ENCODE measurements around the gene SNAPC5. TPM values are rescaled to one million over a fixed set of nuclear protein-coding genes. Genes with fewer than 3 reads are reported as not detected.
"Not testable (repeated sequence)": the region's sequence is repeated elsewhere in the genome, so short reads cannot be mapped to it uniquely, and the experiment has no call there.

Gene SNAPC5, protein sequence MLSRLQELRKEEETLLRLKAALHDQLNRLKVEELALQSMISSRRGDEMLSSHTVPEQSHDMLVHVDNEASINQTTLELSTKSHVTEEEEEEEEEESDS
- 31.9 and 38.6 TPM in 2 replicates for total RNA-seq
- polyA plus RNA-seq (2012): 35.2 TPM

DNA sequence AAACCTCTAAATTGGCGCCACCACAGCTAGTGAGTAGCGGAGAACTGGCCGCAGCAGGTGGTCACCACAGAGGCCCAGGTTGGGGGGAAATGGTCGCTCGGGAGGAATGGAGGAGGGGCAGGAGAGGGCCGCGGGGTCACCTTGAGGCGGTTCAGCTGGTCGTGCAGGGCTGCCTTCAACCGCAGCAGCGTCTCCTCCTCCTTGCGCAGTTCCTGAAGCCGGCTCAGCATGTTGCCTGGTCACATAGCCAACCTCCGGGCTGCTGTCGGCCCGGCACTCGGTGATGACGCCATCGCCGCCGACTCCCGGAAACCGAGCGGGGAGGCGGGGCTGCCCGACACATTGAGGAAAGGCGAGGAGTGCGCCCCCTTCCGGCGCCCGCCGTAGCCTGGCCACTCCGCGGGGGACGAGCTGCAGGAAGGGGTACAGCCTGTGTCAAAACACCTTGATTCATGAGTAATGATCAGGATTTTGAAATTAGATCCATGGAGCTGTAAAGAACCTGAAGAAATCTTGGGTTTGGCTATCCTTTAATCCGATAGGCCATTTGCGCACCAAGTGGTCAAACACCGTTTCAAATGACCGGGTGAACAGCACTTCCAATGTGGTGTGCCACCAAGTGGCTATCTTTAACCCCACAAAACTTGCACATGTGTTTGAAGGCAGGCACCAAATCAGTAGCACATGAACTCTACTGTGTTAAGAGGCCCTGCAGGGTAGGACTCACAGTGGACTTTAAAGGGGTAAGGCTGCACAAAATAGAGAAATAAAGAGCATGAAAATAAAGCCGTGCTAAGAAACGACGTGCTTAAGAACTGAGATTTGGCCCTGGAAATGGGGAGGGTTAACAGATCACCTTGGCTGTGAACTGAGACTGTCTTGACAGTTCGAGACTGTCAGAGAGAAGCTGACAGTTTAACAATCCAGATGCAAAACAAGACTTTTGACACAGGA is at the start of gene SNAPC5:
SNAPC5 (minus strand) TSS at position 261 of the 954 bp plus-strand sequence; CDS start at position 230, 31 bp downstream.
- peak; percentile 94 for DNase-seq (ENCODE audit: low read depth)

DNA sequence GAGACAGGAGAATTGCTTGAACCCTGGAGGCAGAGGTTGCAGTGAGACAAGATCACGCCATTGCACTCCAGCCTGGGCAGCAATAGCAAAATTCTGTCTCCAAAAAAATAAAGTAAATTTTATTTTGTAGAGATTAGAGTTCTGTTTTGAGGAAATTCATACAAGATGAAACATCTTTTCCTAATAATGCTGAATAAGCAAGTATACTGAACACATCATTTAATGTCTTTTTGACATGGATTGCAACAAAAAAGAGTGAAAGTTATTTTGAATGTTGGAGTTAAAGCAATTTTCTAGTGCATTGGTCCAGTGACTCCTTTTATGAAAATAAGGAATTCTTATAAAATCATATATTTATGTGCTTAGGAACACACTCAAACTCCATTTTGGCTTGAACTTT is 47.7 kb upstream of the SNAPC5 start:
- DNase-seq (ENCODE audit: low read depth): no peak

DNA sequence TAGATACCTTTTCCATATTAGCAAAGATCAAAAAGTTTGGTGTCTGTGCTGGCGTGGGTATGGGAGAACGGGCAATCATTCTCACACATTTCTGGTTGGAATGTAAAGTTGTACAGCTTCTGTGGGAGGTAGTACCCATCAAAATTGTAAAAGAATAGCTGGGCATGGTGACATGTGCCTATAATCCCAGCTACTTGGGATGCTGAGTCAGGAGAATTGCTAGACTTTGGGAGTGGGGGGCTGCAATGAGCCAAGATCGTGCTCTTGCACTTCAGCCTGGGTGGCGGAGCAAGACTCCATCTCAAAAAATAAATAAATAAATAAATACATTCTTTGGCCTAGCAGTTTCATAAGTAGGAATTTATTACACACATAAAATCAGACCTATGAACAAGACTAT is 45.3 kb upstream of the SNAPC5 start:
- no peak for DNase-seq (ENCODE audit: low read depth)

DNA sequence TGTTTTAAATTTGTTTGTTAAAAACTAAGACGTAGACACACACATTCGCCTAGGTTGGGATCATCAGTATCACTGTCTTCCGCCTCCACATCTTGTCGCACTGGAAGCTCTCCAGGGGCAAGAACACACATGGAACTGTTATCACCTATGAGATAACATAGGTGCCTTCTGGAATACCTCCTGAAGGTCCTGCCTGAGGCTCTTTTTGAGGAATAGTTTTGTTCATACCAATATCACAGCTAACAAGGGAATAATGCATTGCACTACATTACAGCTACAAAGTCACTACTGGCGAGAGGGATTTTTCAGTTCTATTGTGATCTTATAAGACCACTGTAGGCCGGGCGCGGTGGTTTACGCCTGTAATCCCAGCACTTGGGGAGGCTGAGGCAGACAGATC is 37.5 kb upstream of the SNAPC5 start:
- no peak for DNase-seq (ENCODE audit: low read depth)

DNA sequence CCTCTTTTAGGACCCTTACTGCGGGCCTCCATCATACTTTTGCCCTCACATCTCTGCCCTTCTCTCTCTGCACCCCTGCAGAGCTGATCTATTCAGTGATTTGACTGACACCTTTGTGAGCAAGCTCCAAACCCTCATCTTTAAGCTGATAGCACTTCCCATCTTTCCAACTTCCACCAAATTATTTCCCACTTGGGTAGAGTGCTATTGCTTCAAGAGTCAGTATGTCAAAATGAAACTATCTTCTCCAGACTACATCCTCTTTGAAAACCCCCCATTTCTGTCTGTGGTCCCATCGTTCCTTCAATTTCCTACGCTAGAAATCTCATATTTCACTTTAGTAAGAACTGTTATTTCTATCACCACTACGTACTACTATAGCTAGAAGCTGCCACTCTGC is 27.3 kb upstream of the SNAPC5 start:
- no peak for DNase-seq (ENCODE audit: low read depth)

DNA sequence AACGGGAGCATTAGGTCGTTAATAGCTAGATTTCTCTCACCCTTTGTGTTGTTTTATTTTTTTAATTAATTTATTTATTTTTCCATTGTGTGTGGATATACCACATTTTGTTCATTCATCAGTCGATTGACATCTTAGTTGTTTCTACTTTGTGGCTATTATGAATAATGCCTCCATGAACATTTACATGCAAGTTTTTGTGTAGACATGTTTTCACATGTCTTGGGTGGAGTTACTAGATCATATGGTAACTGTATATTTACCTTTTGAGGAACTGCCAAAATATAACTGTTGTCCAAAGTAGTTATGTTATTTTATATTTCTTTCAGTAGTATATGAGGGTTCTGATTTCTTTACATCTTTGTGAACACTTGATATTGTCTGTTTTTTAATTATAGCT is 26.4 kb upstream of the SNAPC5 start:
- DNase-seq (ENCODE audit: low read depth): no peak

DNA sequence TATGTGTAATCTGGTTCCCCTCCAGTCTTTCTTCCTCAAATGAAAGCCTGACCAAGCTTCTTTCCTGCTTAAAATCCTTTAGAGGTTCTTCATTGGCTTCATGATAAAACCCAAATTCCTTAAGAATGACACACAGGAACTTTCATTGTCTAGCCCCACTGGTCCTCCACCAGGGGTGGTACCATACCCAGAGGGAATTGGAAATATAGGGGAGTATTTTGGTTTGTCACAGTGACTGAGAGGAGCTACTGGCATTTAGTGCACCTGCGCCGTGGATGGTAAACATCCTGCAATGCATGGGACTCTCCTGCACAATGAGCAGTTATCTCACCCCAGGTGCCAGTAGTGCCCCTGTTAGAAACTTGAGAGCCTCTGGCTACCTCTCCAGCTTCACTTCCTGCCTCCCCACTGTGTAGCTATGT is 18.4 kb upstream of the SNAPC5 start:
- DNase-seq (ENCODE audit: low read depth): no peak

DNA sequence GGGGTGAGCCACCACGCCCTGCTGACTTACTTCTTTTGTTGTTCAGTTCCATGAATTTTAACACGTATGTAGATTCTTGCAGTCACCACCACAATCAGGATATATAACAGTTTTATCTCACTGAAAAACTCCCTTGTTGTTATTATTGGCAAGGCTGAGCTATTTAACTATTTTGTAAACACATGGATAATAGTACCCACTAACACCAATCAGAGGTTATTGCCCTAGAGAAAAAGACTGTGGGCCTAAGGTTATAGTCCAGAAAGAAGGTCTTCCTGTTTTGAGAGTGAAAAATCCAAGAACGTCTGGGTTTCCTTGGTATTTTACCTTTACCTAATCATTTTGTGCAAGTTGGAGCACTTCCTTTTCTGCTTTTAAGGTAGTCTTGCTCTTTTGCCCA is 17.0 kb upstream of the SNAPC5 start:
- no peak for DNase-seq (ENCODE audit: low read depth)

DNA sequence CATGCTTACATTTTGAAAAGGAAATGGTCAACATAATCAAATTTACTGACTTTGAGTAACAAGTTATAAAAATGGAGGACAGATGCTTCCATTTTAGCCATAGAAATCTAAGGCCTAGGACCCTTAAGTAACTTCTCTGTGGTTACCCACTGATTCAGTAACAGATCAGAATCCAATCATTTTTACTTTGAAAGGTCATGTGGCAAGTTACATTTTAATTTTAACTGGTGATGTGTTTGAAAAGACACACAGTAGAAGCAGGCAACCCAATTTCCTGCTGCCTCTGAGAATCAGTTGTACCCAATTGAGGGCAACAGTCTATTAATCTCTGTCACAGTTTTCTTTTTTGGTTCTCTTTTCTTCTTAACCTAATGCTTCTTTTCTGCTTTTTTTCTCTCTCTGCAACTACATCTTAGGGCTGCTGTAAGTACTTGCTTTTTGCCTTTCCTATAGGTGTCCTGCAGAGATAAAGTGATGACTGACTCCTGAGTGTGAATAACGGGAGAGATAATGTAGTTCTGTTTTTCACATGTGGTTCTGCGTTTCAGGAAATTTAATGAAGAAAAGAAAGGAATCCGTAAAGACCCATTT is 10.8 kb upstream of the SNAPC5 start:
- DNase-seq (ENCODE audit: low read depth): no peak

DNA sequence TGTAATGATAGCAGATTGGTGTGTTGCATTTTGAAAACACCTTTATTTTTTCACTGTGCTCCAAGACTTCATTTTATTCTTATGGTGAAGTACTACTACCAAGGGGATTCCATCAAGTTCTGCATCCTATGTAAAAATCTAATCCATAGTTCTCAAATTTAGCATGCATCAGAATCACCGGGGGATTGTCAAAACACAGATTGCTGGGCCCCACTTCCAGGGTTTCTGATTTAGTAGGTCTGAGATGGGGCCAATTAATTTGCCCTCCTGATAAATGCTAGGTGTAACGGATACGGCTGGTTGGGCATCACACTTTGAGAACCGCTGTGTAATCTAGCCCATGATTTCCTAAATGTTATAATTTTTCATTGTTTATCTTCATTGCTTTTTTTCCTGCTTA is 8.3 kb upstream of the SNAPC5 start:
- DNase-seq (ENCODE audit: low read depth): no peak

DNA sequence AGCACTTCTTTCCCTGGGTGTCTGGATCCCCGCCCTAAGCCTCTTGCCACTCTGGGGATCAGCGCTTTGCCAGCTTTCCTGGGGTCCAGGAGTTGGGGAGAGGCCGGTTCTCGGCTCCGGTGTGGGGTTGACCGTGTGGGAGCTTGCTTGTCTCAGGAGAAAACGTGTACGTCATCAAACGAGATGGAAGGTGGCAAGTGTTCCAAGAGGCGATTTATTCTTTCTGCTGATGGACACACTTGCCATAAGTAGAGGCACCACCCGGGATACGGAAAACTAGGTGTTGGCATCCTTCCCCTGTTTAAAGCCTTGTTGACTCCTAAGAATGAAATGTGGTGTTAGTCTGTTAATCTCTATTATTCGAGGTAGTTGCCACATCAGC is 7.9 kb upstream of the SNAPC5 start:
- DNase-seq (ENCODE audit: low read depth): no peak

DNA sequence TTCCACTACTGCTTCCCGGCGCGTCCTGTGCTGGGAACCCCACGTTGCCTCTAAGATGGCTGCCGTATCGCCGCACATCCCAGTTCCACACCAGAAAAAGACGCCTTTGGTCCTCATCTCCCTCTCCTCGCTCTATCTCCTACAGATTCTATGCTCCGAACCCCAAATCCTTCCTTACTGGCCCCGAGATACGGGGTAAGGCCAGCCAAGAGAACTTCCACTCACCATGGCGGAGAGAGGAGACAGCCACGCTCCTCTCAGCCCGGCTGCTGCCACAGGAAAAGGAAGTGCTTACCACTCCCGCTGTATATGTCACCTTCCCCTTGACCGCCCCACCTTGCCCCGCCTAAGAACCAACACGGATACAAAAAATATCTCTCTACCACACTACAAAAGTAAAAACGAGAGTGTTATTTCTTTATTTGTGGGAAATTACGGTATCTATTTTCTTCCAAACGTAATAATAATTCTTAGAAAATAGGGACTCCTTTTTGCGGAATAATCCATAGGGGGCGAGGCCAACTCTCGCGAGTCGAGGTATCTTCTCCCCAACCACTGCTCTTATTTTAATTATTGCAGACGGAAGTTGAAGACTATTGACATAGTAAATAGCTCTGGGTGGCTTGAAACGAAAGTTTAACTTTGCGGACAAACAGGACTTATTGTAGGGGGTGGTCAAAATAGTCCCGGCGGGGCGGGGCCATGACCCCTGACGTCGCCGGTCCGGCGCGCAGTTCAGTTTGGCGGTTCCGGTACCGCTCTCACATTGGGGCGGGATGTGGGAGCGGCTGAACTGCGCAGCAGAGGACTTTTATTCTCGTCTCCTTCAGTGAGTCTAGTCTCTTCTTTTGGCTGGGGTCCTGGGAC is 7.2 kb upstream of the SNAPC5 start, which contains the start of the genes RPL4 and ZWILCH:
RPL4 (minus strand) TSS at position 293 of the 867 bp plus-strand sequence; CDS start at position 228, 65 bp downstream.
ZWILCH (plus strand) TSS at position 764 of the 867 bp plus-strand sequence; CDS start at position 777, 13 bp downstream.
- peak; percentile 86 for DNase-seq (ENCODE audit: low read depth)

DNA sequence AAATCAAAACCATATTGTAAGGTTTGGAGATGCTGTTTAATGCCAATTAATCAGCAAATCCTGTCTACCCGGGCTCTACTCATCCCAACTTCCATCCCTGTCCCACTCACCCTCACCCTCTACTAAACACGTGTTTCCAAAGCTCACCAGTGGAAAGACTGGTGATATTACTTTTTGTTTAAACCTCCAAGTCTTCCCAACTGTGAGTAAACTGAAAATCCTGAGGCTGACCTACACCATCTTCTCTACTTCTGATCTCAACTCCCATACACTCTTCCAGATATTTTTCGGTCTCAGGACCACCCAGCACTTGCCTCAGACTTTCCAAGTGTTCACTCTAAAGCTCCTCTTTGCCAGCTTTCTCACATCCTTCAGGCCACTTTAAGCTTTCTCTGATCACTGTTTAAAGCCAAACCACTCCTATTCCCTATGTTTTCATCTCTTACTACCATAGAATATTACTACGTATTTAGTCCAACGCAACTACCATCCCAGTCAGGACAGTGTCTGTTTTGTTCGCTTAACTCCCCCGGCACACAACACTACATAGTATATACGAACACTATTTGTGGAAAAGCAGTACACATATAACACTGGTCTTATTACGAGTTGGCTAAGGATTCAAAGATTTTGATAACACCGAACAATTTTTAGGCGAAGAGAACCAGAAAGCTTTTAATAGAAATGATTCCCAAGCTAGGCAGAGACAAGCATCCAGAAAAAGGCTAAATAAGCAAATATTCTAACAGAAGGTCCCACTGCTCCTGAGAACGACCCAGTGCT is 6.4 kb upstream of the SNAPC5 start:
- DNase-seq (ENCODE audit: low read depth): no peak

DNA sequence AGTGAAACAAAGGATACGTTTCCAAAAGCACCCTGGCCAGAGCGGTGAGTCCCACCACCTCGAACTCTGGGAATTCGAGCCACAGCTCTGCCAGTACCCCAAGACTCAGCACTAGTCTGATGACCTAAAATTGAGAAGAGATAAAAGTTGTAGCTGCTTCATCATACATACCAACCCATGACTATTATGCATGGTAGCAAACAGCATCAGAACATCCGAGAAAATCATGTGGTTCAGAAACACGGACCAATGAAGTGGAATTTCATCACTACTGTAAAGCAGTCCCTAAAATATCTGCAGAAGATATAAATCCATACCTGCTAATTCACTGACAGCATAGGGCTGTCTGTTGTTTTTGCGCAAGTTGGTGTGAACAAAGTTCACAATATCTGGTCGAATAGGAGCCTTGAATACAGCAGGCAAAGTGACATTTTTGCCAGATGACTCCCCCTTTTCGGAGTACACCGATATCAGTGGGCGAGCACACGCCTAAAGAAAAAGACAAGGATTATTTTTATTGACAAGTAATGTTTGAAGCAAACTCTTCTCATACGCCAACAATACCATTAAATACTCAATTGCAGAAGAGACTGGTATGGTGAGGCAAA is 5.6 kb upstream of the SNAPC5 start:
- not testable (repeated sequence) for DNase-seq (ENCODE audit: low read depth)

DNA sequence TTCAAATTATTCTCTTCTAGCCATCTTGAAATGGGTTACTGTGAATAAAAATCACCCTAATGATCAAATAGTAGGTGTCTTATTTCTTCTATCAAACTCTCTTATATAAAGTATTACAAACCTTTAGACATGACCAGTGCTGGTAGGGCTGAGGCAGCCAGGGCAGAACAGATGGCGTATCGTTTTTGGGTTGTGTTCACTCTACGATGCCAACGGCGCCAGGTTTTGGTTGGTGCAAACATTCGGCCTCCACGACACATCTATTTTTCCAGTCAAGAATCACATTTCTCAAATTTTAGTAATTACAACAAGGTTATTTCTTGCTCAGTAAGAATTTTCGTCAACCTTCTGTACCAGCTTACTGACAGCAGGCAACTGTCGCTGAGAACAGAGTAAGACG is 4.9 kb upstream of the SNAPC5 start:
- DNase-seq (ENCODE audit: low read depth): no peak

DNA sequence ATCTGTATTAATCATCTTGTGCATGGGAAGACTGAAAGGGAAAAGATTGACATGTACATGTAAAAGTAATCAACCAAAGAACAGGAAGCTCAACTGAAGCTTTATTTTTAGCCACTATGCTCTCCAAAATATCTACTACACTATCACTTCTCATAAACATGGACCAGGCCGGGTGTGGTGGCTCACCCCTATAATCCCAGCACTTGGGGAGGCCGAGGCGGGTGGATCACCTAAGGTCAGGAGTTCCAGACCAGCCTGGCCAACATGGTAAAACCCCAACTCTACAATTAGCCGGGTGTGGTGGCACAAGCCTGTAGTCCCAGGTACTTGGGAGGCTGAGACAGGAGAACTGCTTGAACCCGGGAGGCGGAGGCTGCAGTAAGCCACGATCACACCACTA is 2.8 kb upstream of the SNAPC5 start:
- not testable (repeated sequence) for DNase-seq (ENCODE audit: low read depth)

DNA sequence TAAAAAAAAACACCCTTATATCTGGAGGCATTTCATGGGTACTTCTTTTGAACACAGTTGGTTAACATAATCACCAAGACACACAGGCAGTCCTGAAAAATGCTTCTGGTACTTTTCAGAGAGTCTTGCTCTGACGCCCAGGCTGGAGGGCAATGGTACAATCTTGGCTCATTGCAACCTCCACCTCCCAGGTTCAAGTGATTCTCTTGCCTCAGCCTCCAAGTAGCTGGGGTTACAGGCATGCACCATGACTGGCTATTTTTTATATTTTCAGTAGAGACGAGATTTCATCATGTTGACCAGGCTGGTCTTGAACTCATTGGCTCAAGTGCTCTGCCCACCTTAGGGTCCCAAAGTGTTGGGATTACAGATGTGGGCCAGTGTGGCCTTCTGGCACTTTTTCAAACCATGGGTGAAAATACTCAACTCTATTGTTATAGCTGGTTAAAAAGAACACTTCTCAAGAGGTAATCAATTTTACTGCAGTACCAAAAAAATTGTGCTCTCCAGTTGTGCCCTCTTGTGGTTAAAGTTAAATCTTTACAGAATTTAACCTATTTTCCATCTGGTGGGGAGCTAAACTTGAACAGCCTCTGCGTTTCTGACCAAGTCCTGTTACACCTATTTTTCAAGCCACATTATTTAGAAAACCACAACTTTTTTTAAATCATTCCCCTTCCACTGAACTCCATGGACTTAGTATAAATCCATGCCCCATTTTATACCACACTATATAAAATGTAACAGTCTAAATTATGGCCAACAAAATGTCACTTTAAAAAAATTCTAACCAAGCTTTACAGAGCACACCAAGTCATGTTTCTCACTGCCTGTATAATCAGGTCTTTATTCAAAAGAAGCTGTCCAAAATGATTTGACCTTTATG is 1.2 kb upstream of the SNAPC5 start:
- no peak for DNase-seq (ENCODE audit: low read depth)

DNA sequence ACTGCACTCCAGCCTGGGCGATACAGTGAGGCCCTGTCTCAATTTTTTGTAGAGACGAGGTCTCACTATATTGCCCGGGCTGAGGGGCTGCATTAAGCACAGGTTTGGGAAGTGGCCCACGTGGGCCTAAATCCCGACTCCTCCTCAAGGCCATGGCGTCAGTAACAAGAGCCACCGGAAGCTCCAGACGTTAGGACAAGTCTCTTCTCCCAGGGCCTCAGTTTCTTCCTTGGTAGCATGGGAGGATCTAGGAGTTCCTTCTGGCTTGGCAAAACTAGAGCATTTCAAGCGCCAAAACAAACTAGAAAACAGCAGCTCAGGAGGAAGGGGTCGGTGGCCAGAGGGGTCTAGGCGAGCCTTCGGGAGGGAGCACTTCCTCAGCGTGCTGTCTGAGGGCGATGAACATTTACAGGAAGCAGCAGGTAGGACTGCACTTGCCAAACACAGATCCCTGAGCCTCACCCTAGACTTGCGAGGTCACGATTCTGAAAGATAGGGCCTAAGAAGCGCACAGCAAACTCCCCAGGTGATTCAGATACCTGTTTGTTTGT is 536 bp downstream of the SNAPC5 start:
- no peak for DNase-seq (ENCODE audit: low read depth)

DNA sequence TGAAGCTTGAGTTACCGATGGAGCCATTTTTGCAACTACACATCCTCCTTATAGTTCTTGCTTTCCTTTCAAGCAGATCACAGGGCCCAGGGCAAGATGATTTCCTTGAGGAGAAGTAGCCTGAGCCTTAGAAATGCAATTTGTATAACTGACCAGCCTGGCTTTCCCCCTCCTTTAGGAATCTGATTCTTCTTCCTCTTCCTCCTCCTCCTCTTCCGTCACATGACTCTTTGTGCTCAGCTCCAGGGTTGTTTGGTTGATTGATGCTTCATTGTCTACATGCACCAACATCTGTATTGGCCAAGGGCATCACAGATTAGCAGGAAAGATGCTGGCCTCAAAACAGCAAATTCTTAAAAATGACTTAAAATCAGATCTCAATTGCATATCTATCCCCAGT is 3.3 kb downstream of the SNAPC5 start:
- no peak for DNase-seq (ENCODE audit: low read depth)

Measured in myocyte (in vitro differentiated cells).